ENCODE results near the gene PDLIM4. TPM values are rescaled to one million over a fixed set of nuclear protein-coding genes. Genes with fewer than 3 reads are reported as not detected.

PDLIM4 gene
- total RNA-seq, 1 experiment from 2014 or later: not detected

DNA sequence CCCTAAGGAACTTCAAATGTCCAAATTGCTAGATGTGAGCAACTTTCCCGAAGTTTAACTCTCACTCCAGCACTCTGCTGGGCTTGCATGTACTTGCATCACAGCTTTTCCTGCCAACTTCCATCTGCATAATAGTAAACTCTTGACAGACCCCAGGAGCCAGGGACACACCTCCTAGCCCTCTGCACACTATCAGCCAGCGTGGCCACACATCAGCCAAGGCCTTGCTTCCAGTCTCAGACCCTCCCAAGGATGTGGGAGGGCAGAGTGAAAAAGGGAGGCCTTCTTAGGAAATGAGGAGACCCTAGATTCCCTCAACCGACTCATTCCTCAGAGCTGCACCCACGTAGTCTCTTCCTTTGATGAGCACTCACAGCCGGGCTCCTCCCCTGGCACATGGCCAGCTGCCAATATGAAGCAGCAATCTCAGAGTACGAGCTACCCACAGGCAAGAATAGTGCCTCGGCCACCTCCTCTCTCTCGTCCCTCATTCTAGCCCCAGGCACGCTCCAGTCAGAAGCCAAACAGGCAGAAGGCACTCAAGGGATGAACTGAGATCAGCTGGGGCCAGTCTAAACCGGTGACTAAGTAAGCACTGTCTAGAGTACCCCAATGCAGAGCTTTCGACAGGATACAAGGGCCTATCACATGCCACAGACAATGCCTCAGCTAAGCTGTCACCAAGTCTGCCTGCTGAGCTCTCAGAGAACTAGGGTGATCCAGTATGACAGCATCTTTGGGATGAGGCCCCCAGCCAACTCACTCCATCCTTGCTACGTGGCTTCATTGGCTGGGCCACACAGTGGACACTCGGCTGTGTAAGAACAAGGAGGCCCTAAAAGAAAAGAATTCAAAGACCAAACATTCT lies 32.1 kb upstream of the PDLIM4 start:
- DNase-seq (ENCODE audit: low read depth): peak; percentile 29
- in situ Hi-C loops (cut with HindIII; ENCODE audit: low pct_unique_long_range_greater_than_20kb, low sequenced_read_pairs): no loop called here

DNA sequence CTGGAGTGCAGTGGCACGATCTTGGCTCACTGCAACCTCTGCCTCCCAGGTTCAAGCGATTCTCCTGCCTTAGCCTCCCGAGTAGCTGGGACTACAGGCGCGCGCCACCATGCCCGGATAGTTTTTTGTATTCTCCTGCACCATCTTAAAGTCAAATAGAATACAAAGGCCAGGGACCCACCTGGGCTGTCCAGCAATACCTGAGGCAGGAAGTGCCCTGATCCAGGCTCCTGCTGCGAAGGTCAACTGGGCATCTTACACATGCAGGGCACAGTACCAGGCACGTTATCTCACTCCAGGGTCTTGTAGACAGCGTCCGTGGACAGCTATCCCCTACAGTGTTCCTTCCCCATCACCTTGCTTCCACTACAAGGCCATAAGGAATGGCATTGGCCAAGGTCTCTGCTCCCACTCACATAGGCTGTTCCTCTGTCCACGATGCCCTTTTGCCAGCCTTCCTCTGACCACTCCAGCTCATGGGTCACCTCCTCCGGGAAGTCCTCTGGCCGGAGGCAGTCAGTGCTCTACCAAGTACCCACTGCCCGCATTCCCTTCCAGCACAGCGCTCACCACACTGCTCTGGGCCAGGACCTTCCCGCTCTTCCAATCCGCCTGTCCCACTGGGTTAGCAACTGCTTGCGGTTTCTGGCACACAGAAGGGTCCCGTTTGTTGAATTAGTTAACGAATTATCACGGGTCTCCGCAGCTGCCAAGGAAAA lies 30.8 kb upstream of the PDLIM4 start:
- in situ Hi-C loops (cut with HindIII; ENCODE audit: low pct_unique_long_range_greater_than_20kb, low sequenced_read_pairs): no loop called here
- no peak for DNase-seq (ENCODE audit: low read depth)

DNA sequence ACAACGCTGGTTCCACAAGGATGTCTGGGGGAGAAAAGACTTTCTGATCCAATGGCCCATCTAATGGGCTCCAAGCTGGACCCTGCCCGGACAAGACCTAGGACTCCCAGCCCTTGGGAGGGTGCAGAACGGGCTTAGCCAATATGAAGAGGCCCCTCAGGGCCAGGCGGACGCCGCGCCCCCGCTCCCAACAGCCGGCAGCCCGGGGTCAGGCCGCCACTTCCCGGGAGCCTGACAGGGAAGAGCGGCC lies 30.3 kb upstream of the PDLIM4 start:
- DNase-seq (ENCODE audit: low read depth): no peak
- in situ Hi-C loops (cut with HindIII; ENCODE audit: low pct_unique_long_range_greater_than_20kb, low sequenced_read_pairs): no loop called here

DNA sequence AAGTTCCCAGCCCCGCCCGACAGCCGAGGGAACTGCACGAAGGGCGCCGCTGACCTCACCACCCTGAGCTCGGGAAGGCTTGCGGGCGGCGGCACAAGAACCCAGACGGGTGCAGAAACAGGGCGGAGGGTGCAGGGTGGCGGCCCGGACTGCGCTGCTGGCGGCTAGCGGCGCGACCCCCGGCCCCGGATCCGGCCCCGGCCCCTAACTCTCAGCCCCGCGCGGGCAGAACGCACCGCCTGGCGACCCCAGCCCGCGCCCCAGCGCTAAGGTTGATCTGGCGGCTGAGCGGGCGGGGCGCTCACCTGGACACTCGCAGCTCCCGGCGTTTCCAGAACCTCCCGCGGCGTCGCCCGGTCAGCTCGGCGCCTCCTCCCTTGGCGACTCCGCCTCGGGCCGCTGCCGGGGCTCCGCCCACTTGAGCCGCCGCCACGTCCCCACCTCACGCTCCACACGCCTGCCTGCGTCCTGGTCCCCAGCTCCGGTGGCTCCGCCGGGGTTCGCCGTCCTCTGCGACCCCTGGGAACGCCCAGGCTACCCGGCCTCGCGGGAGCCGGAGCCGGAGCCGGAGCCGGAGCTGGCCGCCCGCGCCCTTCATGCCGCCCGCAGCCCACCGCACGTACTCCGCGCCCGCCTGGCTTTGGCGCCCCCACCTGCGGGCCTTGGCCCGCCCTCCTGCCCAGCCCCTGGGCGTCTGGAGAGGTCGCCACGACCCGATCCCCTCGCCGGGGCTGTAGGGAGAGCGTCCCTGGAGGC lies 29.8 kb upstream of the PDLIM4 start, which contains the start of gene P4HA2:
Gene P4HA2 (minus strand): TSS at position 369 of the 756 bp plus-strand sequence. CDS start 9,227 bp downstream, outside the sequence.
- in situ Hi-C loops (cut with HindIII; ENCODE audit: low pct_unique_long_range_greater_than_20kb, low sequenced_read_pairs): no loop called here
- peak; percentile 82 for DNase-seq (ENCODE audit: low read depth)

DNA sequence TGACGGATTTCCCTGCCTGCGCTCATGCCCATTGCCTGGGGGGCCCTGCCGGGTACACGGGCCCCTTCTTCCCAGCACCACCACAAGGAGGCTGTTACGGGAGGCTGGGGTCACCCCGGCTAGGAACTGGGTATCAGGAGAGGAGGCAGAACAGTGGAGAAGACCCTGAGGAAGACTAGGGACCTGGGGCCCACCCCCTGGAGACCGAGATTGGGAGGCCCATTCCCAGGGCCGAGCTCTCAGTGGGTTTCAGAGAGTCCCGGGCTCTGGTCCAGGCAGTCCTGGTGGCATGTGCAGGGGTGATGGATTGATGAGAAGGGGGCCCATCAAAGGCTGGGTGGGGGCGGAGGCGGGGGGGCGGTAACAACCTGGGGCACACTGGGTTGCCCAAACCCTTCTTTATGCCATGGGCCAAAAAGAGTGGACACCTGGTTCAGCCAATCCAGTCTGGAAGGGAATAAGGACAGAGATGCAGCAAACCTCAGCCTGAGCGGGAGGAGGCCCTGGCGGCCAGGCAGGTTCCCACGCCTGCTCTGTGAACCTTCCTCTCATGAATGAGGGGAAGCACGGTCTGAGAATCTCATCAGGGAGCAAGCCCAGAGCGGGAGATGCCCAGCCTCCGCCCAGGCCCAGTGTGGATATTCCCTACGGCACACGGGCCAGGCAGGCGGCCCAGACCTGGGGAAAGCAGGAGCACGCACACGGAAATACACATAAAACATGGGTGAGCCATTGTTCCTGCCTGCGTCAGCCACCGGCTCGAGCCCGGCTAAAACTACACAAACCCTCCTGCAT lies 29.1 kb upstream of the PDLIM4 start:
- no peak for DNase-seq (ENCODE audit: low read depth)
- in situ Hi-C loops (cut with HindIII; ENCODE audit: low pct_unique_long_range_greater_than_20kb, low sequenced_read_pairs): no loop called here

DNA sequence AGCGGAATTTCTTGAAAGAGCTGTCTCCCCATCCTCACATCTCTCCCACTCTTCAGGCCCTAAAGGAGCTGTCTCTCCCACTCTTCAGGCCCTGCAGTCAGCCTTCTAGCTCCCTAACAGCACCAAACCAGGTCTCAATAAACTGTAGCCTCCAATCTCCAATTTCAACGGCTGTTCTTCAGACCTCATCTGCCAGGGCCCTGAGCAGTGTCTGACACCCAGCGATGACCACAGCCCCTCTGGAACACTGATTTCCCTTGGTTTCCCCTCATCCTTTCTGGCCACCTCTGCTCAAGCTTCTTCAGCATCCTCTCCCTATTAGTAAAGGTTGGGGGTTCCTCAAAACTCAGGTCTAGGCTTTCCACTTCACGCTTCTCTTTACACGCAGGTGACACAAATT lies 28.3 kb upstream of the PDLIM4 start:
- in situ Hi-C loops (cut with HindIII; ENCODE audit: low pct_unique_long_range_greater_than_20kb, low sequenced_read_pairs): no loop called here

DNA sequence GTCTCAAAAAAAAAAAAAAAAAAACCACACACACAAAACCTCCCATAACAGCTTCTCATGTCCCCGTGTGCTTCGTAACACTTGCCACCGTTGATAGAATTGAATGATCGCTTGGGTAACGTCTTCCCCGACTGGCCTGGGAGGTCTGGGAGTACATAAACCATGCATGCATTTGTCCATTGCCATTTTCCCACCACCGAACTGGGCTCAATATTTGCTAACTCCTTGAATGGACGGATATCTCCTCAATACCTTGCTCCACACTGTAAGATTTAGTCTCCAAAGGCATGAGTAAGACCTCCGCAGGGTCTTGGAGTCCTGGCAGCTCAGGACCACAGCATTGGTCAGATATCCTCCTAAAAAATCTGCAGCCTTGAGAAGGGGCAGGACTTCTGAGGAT lies 26.6 kb upstream of the PDLIM4 start:
- no peak for DNase-seq (ENCODE audit: low read depth)
- in situ Hi-C loops (cut with HindIII; ENCODE audit: low pct_unique_long_range_greater_than_20kb, low sequenced_read_pairs): no loop called here

More for the DNA sequence above, 28.3 kb upstream of the PDLIM4 start:
- no peak for DNase-seq (ENCODE audit: low read depth)

DNA sequence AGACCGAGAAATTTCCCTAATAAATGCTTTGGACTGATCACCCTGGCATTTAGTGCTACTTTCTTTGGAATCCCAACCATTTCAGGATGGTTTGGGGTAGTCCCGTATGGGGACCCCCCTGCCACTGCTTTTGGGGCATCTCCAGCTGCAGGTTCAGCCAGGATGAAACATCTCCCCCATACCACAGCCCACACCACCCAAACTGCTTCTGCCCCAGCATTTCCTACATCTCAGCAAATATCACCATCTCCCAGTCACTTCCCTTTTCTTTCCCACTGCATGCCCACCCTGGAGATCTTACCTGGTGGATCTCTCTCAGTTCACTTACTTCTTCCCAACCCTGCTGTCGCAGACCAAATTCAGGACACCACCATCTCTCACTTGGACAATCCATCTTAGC lies 25.0 kb upstream of the PDLIM4 start:
- no peak for DNase-seq (ENCODE audit: low read depth)
- in situ Hi-C loops (cut with HindIII; ENCODE audit: low pct_unique_long_range_greater_than_20kb, low sequenced_read_pairs): no loop called here

DNA sequence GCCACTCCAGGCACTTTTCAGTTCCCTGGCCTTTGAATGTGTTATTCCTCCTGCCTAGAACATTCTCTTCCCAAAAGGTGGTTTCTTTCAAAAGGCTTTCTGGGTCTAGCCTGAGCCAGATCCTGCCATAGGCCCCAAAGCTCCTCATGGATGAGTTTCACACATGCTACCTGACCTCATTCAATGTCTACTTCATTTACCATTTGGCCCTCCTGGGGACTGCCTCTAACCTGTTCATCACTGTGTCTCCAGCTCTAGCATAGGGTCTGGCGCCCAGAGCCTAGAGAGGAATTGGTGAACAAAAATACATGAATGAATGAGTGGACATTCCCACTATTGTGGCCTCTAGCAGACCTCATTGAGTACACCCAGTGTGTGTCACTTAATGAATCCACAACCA lies 24.4 kb upstream of the PDLIM4 start:
- in situ Hi-C loops (cut with HindIII; ENCODE audit: low pct_unique_long_range_greater_than_20kb, low sequenced_read_pairs): no loop called here
- no peak for DNase-seq (ENCODE audit: low read depth)

DNA sequence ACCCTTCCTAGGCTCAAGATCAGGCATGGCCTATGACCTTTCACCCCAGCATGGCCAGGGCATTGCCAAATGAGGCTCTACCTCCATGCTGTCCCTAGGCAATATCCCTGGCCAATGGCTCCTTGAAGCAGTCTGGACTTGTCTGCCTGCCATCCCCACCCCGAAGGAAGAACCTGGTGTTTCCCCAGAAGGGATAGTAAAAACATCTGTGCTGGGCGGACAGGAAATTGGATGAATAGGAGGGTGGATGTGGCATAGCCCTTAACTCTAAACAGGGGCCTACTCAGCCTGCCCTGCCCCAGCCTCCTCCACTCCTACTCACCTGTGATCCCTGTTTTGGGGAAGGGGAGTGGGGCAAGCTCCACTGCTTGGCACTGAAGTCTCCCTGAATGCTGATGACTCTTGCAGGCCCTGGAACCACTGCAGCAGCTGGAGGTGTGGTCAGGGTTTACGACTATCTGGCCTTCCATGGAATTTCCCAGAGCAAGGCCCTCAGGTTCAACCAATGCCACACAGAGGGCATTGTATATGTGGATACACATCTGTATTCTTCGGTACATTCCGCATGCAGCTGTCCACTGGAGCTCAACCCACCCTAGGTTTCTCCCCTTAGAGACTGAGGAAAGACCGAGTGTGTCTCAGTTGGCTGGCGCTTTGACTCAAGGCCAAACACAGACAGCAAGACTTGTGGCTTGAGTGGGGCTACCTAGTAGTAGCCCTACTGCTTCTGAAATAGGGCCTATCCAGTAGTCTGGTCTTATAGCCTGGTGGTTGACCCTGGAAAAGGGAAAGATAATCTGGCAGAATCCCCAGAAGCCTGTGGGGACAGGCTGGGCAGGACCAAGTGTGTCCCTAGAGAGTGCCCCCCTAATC lies 23.4 kb upstream of the PDLIM4 start:
- in situ Hi-C loops (cut with HindIII; ENCODE audit: low pct_unique_long_range_greater_than_20kb, low sequenced_read_pairs): no loop called here
- DNase-seq (ENCODE audit: low read depth): no peak

DNA sequence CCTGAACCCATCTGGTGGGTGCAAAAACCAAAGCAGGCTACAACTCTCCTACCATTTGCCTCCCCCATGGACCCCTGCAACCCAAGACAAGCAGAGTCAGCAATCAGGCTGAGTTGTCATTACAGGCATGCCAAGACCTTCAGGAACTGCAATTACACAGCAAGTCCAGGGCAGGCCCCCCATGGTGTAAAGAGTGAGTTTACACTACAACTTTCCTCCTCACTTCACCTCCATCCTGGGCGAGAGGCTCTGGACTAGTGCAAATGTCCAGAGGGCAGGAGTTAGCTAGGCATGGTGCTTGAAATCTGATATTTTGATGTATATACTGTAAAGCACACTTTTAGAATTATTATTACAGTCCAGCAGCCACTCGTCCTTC lies 22.8 kb upstream of the PDLIM4 start:
- no peak for DNase-seq (ENCODE audit: low read depth)
- in situ Hi-C loops (cut with HindIII; ENCODE audit: low pct_unique_long_range_greater_than_20kb, low sequenced_read_pairs): no loop called here

DNA sequence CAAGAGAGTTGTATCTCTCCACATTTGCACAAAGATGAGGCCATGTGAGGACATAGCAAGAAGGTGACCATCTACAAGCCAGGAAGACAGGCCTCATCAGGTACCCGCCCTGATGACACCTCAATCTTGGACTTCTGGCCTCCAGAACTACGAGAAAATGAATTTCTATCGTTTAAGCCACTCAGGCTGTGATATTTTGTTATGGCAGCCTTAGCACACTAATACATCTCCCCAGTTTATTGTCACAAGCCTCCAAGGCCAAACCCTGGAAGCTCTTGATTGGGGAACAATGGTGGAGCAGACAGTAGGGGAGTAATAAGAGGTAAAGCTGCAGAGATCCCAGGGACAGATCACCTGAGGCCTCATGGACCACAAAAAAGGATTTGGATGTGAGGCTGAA lies 22.2 kb upstream of the PDLIM4 start:
- in situ Hi-C loops (cut with HindIII; ENCODE audit: low pct_unique_long_range_greater_than_20kb, low sequenced_read_pairs): no loop called here
- no peak for DNase-seq (ENCODE audit: low read depth)

DNA sequence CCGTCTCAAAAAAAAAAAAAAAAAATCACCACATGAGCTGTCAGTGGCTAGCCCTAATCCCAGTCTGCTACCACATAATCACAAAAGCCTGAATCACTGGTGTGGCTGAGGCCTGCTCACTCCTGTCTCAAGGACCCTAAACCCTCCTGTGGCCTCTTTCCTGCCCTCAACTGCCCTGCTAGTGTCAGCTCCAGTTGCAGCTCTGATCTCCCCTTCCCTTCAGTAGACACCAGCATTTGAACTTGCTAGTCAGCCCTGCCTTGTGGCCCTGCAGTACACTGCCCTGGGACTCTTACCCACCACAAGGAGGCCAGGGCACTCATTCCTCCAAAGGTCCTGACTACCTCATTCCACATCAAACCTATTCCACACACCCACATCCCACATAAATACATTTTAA lies 20.4 kb upstream of the PDLIM4 start:
- DNase-seq (ENCODE audit: low read depth): no peak
- in situ Hi-C loops (cut with HindIII; ENCODE audit: low pct_unique_long_range_greater_than_20kb, low sequenced_read_pairs): no loop called here

DNA sequence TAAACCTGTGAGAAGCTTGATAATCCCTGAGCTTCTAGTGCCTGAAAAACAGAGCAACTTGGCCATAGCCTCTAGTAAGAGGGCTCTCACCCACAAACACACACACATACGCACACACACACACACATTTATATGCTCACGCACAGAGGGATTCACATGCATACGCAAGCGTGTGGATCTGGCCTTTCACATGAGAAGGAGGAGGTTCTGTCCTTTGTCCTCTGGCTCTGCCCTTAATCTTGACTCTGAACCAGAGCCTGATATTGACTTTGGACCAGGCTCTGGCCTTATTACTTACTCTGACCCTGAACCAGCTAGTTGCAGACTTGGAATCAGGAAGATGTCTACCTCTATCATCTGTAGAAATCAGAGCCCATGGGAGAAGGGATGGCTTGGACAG lies 19.8 kb upstream of the PDLIM4 start:
- in situ Hi-C loops (cut with HindIII; ENCODE audit: low pct_unique_long_range_greater_than_20kb, low sequenced_read_pairs): no loop called here
- DNase-seq (ENCODE audit: low read depth): no peak

DNA sequence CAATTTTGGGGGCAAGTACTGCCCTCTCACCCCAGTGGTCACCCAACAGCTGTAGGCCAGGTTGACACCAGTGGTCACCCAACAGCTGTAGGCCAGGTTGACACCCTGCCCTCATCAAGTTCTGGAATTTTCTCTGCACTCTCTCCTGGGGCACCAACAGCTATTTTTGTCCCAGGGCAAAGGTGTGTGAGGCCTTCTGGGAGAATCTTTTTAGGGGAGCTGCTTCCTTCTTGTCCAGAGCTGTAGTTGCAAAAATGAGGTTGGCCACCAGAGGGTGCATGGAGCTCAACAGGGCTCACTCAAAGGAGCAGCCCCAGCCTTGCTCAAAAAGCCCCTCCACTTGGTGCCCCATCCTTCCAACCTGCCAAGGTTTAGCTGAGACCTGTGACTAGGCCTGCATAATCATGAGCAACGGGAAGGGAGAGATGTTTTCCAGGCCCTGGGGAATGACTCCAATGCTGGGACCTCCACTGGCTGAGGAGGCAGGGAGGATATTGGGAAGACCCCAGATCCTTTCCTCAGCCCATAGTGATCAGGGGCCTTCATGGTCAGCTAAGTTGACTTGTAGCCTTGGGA lies 19.2 kb upstream of the PDLIM4 start:
- in situ Hi-C loops (cut with HindIII; ENCODE audit: low pct_unique_long_range_greater_than_20kb, low sequenced_read_pairs): no loop called here
- peak; percentile 46 for DNase-seq (ENCODE audit: low read depth)

DNA sequence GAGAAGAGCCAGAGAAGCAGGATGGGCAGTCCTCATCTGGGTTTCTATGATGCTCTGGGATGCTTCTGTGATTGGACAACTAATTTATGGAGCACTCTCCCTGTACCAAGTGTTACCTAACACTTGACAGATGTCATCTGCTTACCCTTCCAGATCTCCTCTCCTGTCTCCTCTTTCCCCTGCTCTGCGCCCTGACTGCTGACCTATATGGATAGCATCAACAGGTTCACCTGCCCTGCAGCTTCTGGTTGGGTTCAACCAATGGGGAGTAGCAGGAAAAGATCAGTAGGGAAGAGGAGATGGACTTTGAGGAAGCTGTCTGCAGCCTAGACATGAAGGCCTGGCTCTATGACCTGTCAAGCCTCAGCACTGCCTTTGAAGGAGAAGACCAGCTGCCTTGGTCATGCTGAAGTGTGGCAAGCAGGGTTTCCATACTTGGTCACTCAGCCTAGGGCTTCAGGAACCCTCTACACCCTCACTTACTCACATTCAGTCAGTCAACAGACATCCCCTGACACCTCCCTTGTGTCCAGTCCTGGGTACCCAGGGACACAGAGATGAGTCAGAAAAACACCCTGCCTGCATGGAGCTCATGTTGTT lies 18.5 kb upstream of the PDLIM4 start:
- DNase-seq (ENCODE audit: low read depth): no peak
- in situ Hi-C loops (cut with HindIII; ENCODE audit: low pct_unique_long_range_greater_than_20kb, low sequenced_read_pairs): no loop called here

DNA sequence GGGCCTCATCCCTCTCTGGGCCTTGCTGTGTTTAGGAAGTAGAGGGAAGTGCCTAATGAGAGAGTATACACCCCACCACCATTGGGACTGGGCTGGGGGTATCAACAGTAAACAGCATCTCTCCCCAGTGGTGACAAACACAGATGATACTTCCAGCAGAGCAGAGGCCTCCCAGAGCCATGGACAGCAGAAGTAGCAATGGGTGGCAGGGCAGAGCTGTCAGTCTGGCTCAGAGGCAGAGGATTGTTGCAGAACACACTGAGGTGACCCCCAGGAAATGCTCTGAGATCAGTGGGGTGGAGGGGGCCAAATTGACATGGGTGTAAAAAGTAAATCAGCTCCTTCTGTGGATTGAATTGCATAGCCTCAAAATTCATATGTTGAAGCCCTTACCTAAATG lies 17.7 kb upstream of the PDLIM4 start:
- no peak for DNase-seq (ENCODE audit: low read depth)
- in situ Hi-C loops (cut with HindIII; ENCODE audit: low pct_unique_long_range_greater_than_20kb, low sequenced_read_pairs): no loop called here
